Epithelial cell of proximal tubule (primary cell): ENCODE results near the gene HDGFL2. TPM values are rescaled to one million over a fixed set of nuclear protein-coding genes. Genes with fewer than 3 reads are reported as not detected.

ENCODE experiments used
- DNase-seq: peaks from one replicate; pipeline ENCODE4 v3.0.0-alpha.2; 2011; ENCODE audit warnings: low read depth
- H3K4me3 ChIP-seq: 2 replicates; pipeline ENCODE4 v1.5.1; 2011; ENCODE audit warnings: low read depth, mild to moderate bottlenecking, low read length
- total RNA-seq: library from RNA; depleted of rRNA; stranded (reverse); fragments of >200 nt; gene quantifications from 2 replicates; pipeline ENCODE4 v1.2.3, GENCODE V29; 2015
- TF ChIP-seq, protein P1 (sequence below): conservative IDR thresholded peaks from 2 replicates; pipeline ENCODE4 v1.5.1; 2012; ENCODE audit warnings: low read depth, mild to moderate bottlenecking, low read length

Gene HDGFL2
- total RNA-seq, 1 donor from 2014 or later = 91.8 TPM

DNA sequence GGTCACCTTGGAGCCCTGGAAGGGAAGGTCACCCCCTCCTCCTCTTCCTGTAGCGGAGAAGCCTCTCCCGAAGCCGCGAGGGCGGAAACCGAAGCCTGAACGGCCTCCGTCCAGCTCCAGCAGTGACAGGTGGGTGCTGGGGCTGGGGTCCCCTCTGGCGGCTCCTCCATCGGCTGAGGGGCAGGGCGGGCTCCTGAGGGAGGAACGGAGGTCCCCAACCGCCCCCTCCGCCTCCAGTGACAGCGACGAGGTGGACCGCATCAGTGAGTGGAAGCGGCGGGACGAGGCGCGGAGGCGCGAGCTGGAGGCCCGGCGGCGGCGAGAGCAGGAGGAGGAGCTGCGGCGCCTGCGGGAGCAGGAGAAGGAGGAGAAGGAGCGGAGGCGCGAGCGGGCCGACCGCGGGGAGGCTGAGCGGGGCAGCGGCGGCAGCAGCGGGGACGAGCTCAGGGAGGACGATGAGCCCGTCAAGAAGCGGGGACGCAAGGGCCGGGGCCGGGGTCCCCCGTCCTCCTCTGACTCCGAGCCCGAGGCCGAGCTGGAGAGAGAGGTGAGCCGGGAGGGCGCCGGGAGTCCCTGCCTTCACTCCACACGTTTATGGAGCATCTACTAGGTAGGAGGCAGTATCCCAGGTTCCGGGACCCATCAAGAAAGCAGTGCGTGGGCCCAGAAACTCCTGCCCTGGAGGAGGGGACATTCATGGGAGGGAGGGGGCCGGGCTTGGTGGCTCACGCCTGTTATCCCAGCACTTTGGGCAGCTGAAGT is 22.0 kb downstream of the HDGFL2 start:
- TF ChIP-seq, protein P1, sequence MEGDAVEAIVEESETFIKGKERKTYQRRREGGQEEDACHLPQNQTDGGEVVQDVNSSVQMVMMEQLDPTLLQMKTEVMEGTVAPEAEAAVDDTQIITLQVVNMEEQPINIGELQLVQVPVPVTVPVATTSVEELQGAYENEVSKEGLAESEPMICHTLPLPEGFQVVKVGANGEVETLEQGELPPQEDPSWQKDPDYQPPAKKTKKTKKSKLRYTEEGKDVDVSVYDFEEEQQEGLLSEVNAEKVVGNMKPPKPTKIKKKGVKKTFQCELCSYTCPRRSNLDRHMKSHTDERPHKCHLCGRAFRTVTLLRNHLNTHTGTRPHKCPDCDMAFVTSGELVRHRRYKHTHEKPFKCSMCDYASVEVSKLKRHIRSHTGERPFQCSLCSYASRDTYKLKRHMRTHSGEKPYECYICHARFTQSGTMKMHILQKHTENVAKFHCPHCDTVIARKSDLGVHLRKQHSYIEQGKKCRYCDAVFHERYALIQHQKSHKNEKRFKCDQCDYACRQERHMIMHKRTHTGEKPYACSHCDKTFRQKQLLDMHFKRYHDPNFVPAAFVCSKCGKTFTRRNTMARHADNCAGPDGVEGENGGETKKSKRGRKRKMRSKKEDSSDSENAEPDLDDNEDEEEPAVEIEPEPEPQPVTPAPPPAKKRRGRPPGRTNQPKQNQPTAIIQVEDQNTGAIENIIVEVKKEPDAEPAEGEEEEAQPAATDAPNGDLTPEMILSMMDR = no peak
- no peak for DNase-seq
- no peak overlapping the region for H3K4me3 ChIP-seq

DNA sequence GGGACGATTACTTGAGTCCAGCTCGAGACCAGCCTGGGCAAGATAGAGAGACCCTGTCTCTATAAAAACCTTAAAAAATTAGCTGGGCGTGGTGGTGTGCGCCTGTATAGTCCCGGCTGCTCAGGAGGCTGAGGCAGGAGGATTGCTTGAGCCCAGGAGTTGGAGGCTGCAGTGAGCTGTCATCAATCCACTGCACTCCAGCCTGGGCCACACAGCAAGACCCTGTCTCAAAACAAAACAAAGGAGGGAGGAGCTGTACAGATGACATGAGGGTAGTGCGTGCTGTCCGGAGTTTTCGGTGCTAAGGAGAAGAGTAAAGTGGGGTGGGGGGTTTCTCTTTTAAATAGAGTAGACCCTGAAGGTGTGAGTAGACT is 22.6 kb downstream of the HDGFL2 start:
- no peak for DNase-seq
- TF ChIP-seq, protein P1 = no peak
- H3K4me3 ChIP-seq = no peak overlapping the region

DNA sequence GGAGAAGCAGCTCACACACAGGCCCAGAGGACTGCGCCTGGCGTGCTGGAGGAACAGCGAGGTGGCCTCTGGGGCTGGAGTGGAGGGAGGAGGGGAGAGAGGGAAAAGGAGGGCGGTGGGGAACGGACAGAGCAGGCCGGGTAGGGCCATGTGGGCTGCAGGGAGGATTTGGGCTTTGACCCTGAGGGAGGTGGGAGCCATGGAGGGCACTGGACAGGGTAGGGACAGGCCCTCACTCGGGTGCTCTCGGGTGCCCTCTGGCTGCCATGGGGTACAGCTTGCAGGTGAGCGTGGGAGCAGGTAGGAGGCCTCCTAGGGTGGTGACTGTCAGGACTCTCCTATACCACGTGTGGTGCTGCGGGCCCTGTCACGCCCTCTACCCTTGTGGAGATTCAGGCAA is 23.4 kb downstream of the HDGFL2 start:
- no peak overlapping the region for H3K4me3 ChIP-seq
- DNase-seq = no peak
- TF ChIP-seq, protein P1 = peak; percentile 24

DNA sequence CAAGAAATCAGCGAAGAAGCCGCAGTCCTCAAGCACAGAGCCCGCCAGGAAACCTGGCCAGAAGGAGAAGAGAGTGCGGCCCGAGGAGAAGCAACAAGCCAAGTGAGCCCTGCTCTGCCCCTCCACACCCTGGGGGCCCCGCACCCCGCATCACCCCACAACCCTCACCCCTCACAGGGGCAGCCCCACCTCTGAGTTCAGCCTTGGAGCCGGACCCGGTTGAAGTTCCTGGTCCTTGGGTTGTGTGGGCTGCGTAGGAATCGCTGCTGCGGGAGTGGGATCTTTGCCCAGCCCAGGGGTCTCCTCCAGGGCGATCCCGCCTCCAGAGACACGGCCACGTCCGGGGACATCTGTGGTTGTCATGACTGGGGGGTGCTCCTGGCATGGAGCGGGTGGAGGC is 24.2 kb downstream of the HDGFL2 start:
- TF ChIP-seq, protein P1 = no peak
- H3K4me3 ChIP-seq = no peak overlapping the region

DNA sequence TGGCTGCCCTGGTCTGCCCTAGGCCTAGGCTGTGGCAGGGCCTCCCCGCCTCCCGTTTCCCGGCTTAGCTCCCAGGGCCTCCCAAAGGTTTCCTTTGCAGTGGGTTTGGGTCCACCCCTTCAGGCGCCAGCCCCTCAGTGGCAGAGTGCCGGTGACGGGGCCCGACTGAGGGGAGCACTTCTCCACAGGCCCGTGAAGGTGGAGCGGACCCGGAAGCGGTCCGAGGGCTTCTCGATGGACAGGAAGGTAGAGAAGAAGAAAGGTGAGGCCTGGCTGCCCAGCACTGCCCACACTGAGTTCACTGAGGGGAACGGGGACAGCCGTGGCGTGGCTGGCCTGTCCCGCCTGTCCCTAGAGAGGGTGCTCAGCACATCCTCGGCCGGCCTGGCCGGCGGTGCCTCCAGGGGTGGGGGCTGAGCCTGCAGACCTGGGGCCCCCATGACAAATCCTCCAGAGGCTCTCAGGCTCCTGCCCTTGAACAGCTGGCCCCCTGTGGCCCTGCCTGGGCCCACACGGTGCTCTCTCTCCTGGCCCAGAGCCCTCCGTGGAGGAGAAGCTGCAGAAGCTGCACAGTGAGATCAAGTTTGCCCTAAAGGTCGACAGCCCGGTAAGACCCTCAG is 25.8 kb downstream of the HDGFL2 start:
- H3K4me3 ChIP-seq = no peak overlapping the region
- DNase-seq = no peak
- TF ChIP-seq, protein P1 = no peak

More for the DNA sequence above, 24.2 kb downstream of the HDGFL2 start:
- no peak for DNase-seq

DNA sequence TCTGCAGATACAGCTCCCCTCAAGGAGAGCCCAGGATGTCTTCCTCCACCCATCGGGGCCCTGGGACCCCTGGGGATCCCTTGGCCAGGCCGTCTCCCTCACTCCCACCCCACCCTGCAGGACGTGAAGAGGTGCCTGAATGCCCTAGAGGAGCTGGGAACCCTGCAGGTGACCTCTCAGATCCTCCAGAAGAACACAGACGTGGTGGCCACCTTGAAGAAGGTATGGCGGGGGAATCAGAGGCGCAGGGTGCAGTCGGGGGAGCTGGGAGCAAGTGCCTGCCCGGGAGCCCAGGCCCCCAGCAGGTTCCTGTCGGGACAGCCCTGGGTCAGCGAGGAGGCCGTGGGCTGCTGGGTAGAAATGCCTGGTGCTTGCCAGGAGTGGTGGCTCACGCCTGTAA is 26.6 kb downstream of the HDGFL2 start:
- TF ChIP-seq, protein P1 = no peak
- H3K4me3 ChIP-seq = no peak overlapping the region
- no peak for DNase-seq

DNA sequence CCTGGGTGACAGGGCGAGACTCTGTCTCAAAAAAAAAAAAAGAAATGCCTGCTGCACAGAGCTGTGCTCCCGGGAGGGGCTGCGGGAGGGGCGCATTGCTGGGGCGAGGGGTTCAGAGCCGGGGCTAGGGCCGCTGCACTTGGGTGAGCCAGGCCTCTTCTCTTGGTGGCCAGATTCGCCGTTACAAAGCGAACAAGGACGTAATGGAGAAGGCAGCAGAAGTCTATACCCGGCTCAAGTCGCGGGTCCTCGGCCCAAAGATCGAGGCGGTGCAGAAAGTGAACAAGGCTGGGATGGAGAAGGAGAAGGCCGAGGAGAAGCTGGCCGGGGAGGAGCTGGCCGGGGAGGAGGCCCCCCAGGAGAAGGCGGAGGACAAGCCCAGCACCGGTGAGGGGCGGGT is 27.2 kb downstream of the HDGFL2 start:
- TF ChIP-seq, protein P1 = no peak
- H3K4me3 ChIP-seq = no peak overlapping the region
- no peak for DNase-seq
